Activated CD4-positive, CD25-positive, alpha-beta regulatory T cell (primary cell): ENCODE data around the gene TAGLN2.
"Not testable (repeated sequence)": the region's sequence is repeated elsewhere in the genome, so short reads cannot be mapped to it uniquely, and the experiment has no call there.

Source experiments
- DNase-seq, 4 experiments: peaks; one replicate each; lab custom pipeline; 2025; lab: John Stamatoyannopoulos, UW

The TAGLN2 gene

DNA sequence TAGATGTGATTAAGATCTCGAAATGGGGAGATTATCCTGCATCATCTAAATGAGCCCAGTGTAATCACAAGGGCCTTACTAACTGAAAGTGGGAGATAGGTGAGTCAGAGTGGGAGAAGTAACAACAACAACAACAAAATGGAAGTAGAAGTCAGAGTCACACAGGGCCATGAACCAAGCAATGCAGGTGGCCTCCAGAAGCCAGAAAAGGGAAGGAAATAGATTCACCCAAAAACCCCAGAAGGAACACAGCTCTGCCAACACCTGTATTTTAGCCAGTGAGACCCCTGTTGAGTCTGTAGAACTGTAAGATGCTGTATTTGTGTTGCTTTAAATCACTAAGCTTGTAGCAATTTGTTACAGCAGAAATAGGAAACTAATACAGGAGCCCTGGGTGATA is 4.1 kb downstream of the TAGLN2 start:
- DNase-seq, result no peak

DNA sequence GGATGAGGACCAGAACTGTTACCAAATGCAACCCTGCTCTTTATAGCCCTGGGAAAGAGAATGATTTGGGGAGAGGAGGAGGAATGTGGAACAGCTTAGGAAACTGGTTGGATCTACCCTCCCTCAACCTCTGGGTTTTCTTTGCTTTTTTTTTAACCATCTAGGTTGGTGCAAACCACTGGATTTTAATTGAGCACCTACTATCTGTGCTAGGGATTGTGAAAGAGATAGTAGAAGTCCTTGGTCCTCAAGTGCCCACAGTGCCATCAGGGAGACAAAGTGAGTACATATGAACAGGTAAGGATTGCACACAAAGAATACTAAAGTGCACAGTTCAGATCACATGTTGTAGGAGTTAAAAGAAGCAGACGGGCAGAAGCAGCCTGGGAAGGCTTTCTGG is 4.7 kb downstream of the TAGLN2 start:
- DNase-seq, result no peak

DNA sequence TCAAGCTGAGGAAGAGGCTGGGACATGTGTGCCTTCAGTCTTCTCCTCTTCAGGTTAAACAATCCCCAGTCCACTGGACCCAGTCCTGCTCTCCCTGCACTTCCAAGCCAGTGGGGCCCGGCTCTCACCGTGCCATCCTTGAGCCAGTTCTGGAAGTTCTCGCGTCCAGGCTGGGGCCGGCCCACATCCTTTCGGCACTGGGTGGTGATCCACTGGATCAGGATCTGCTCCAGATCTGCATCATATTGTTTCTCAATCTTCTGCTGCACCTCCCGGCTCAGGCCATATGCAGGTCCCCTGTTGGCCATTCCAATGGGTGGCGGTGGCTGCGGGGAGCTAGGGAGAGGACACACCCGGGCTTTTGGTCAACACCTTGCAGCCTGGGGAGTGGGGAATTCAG is 5.1 kb downstream of the TAGLN2 start:
- DNase-seq, result no peak

- DNase-seq, result no peak
Observed at GRCh38 chr1:159919236-159919865, 6.0 kb downstream of the TAGLN2 start.

- DNase-seq, result no peak
Observed at GRCh38 chr1:159918352-159919200, 6.7 kb downstream of the TAGLN2 start.

DNA sequence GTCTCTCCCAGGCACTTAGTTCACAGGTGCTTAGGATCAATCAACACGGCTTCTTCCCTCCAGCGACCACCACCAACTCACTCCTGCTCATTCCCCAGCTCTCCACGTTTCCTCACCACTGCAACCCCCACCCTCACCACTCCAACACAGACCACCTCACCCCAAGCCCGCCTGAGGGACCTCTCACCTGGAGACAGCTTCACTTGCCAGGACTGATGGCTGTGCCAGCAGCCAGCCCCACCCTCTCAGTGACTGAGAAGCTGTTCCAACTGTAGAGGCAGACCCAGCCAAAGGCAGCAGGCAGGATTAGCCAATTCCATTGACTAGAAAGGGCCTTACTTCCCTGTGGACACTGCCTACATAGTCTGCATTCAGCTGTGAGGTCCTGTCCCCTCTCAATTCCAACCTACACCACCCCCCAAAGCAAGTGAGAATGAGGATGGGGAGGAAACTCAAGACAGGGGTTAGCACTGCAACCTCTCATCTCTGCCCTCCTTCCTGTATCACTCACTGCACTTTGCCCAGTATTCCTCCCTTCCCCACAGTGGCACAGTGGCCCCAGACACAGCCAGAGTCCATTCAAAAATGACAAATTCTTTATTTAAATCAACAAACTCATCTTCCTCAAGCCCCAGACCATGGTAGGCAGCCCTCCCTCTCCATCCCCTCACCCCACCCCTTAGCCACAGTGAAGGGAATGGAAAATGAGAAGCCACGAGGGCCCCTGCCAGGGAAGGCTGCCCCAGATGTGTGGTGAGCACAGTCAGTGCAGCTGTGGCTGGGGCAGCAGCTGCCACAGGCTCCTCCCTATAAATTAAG is 7.6 kb downstream of the TAGLN2 start:
- DNase-seq, result no peak

GRCh38 chr1:159916242-159917051 is 8.9 kb downstream of the TAGLN2 start:
- no peak for DNase-seq

DNA sequence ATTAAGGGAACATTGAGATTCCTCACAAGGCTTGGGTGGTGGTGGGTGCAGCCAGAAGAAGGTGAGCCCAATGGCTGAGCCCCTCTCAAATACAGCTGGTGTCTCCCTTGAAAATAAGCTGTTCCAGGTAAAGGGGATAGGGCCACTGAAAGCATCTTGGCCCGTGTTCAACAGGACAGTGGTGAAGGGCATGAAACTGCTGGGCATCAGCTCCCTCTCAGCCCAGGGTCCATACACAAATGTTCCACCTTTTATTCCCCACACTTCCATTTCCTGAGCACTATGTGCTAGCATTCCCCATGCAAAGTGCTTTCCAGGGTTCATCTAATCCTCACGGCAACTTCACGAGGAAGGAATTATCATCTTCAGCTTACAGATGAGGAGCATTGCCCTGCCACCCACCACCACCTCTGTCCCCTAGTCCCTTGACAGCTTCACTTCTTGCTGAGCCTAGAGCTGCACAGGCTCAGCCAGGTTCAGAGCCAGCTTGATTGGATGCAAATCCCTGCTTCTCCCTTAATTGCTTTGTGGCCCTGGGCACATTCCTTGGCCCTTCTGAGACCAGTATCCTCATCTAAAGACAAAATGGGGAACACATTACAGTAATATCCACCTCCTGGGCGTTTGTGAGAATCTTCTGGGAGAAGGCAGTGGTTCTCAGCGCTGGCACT is 9.6 kb downstream of the TAGLN2 start:
- no peak for DNase-seq

- no peak for DNase-seq
Observed at GRCh38 chr1:159914252-159915018, 10.9 kb downstream of the TAGLN2 start.

- no peak for DNase-seq
Observed at GRCh38 chr1:159913451-159914192, 11.7 kb downstream of the TAGLN2 start.

- DNase-seq, result no peak
Observed at GRCh38 chr1:159911326-159912070, 13.8 kb downstream of the TAGLN2 start.

GRCh38 chr1:159908031-159908940 is 17.0 kb downstream of the TAGLN2 start:
- DNase-seq, result no peak

DNA sequence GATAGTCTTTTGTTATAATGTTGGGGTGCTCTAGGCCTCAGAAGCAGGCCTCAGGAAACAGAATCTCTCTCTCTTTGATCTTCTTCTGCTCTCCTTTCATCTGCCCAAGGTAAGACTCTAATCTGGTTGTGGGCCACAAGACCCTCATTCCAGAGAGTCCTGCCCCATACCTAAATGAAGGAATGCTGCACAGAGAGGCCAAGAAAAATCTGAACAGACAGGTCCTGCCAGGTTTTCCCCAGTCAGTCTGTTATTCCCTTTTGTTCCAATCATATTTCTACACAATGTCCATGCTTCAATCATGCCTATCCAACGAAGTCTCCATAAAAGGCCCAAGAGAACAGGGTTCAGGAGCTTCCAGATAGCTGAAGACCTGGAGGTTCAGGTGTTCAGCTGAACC is 18.3 kb downstream of the TAGLN2 start:
- DNase-seq, result no peak

DNA sequence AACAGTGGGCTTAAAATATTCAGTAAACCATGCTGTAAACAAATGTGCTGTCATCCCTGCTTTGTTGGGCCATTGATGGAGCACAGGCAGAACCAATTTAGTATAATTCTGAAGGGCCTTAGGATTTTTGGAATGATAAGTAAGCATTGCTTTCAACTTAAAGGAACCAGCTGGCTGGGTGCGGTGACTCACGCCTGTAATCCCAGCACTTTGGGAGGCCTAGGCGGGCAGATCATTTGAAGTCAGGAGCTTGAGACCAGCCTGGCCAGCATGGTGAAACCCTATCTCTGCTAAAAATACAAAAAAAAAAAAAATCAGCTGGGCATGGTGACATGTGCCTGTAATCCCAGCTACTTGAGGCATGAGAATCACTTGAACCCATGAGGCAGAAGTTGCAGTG is 21.3 kb downstream of the TAGLN2 start:
- DNase-seq, result not testable (repeated sequence)

GRCh38 chr1:159902541-159902940 is 22.8 kb downstream of the TAGLN2 start:
- DNase-seq, result no peak

- DNase-seq, result no peak
Observed at GRCh38 chr1:159900755-159901360, 24.4 kb downstream of the TAGLN2 start.

- no peak for DNase-seq
Observed at GRCh38 chr1:159900086-159900680, 25.1 kb downstream of the TAGLN2 start, which contains the start of gene CFAP45. Gene CFAP45, minus strand, starts transcription at chr1:159900165. Its CDS starts 67 bp downstream, at chr1:159900098.
